Astrocyte of the spinal cord (primary cell): Measurements from ENCODE around the gene HABP2.
A peak's percentile ranks its signal among the peaks of the same experiment; 100 is the strongest.

Experiments
- DNase-seq: peaks from one replicate; pipeline ENCODE4 v3.0.0; 2011; ENCODE audit warnings: low read depth, low spot score
- H3K4me3 ChIP-seq: 2 replicates; pipeline ENCODE4 v1.5.1; 2011; ENCODE audit warnings: low read depth, mild to moderate bottlenecking, low read length, moderate library complexity
- in situ Hi-C: cut with HindIII; loops from 2 replicates; pipeline ENCODE4 v1.10.0; 2017; ENCODE audit warnings: low sequenced_read_pairs
- TF ChIP-seq, protein P1 (sequence below): IDR thresholded peaks from 2 replicates; pipeline ENCODE4 v1.5.1; 2012; ENCODE audit warnings: low read depth, mild to moderate bottlenecking, low read length, inconsistent platforms

Gene HABP2

GRCh38 chr10:113552701-113553100 lies at the start of gene HABP2:
HABP2 (plus strand) TSS chr10:113553053; CDS start chr10:113553122, 69 bp downstream.
- no peak within 1 kb of the TSS for H3K4me3 ChIP-seq
- no peak for DNase-seq
- TF ChIP-seq, protein P1, sequence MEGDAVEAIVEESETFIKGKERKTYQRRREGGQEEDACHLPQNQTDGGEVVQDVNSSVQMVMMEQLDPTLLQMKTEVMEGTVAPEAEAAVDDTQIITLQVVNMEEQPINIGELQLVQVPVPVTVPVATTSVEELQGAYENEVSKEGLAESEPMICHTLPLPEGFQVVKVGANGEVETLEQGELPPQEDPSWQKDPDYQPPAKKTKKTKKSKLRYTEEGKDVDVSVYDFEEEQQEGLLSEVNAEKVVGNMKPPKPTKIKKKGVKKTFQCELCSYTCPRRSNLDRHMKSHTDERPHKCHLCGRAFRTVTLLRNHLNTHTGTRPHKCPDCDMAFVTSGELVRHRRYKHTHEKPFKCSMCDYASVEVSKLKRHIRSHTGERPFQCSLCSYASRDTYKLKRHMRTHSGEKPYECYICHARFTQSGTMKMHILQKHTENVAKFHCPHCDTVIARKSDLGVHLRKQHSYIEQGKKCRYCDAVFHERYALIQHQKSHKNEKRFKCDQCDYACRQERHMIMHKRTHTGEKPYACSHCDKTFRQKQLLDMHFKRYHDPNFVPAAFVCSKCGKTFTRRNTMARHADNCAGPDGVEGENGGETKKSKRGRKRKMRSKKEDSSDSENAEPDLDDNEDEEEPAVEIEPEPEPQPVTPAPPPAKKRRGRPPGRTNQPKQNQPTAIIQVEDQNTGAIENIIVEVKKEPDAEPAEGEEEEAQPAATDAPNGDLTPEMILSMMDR = no peak
- in situ Hi-C loops = no loop called here

DNA sequence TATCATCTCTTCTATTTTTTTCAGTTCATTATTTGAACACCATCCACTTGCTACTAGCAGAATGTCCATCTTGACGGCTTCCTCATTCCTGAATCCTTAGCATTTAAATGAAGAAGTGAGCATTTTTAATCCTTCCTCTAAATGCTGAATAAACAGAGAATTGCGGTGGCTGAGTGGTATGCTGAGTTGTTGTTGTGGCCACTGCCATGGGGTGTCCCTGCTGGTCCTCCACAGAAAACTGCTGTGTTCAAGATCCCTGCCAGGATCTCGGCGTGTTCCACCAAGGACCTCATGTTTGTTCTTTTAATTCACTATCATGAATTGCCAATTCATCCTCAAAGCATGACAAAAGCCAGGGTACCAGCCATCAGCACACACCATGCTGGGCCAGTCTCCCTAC lies 48.9 kb upstream of the HABP2 start:
- in situ Hi-C loops = no loop called here
- TF ChIP-seq, protein P1 = no peak
- no peak for DNase-seq
- H3K4me3 ChIP-seq = no peak overlapping the region

DNA sequence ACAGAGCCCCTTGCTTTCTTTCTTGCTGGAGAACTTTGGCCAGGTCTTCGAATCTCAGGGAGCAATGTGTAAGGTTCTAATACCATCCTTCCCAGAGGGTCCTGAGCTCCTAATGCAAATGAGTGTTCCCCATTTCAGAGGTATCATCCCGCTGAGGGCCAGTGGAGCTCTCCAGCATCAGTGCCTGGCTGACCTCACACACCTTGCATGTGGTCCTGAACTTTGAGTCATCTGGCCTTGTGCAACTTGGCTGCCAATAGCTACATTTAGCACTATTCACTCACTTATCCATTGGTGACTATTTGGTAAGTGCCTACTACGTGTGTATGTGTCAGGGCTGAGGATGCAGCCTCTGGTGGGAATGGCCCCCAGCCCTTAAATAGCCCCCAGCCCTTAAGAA lies 48.4 kb upstream of the HABP2 start:
- TF ChIP-seq, protein P1 = no peak
- no peak for DNase-seq
- H3K4me3 ChIP-seq = no peak overlapping the region
- in situ Hi-C loops = no loop called here

GRCh38 chr10:113506476-113506875 lies 46.4 kb upstream of the HABP2 start:
- in situ Hi-C loops = no loop called here
- DNase-seq = no peak
- H3K4me3 ChIP-seq = no peak overlapping the region
- TF ChIP-seq, protein P1 = no peak

DNA sequence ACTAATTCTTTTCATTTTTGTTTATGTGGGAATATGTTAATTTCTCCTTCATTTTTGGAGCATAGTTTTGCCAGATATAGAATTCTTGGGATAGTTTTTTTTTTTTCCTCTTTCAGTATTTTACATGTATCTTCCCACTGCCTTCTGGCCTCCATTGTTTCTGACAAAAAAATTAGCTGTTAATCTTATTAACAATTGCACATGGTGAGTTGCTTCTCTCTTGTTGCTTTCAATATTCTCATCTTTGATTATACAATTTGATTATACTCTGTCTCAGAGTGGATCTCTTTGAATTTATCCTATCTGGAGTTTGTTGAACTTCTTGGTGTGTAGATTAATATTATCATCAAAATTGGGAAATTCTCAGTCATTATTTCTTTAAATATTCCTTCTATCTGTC lies 41.4 kb upstream of the HABP2 start:
- DNase-seq = no peak
- TF ChIP-seq, protein P1 = no peak
- no peak overlapping the region for H3K4me3 ChIP-seq
- in situ Hi-C loops = no loop called here

GRCh38 chr10:113515161-113515560 lies 37.7 kb upstream of the HABP2 start:
- no peak for DNase-seq
- in situ Hi-C loops = no loop called here
- no peak overlapping the region for H3K4me3 ChIP-seq
- TF ChIP-seq, protein P1 = no peak

GRCh38 chr10:113515601-113516000 lies 37.3 kb upstream of the HABP2 start:
- H3K4me3 ChIP-seq = no peak overlapping the region
- DNase-seq = peak; percentile 50
- in situ Hi-C loops = no loop called here
- TF ChIP-seq, protein P1 = no peak
